HepG2 (cell line): Measurements from ENCODE around the gene NLRP6. TPM values are rescaled to one million over a fixed set of nuclear protein-coding genes. Genes with fewer than 3 reads are reported as not detected.

Experiments used
- DNMT3B ChIP-seq: conservative IDR thresholded peaks from 2 replicates; pipeline ENCODE4 v1.6.1; 2016; ENCODE audit warnings: missing biosample characterization, control low read depth
- GZF1 ChIP-seq: sonication (generic); formaldehyde crosslinking; IDR thresholded peaks from 2 replicates; pipeline ENCODE4 v1.5.1; 2020; ENCODE audit warnings: mild to moderate bottlenecking, missing genetic modification reagents
- IKZF1 ChIP-seq: fragments of 450-650 bp; IDR thresholded peaks from 2 replicates; pipeline ENCODE4 v1.7.1; 2016
- KLF13 ChIP-seq: sonication (generic); formaldehyde crosslinking; IDR thresholded peaks from 2 replicates; pipeline ENCODE4 v1.4.0; 2020; ENCODE audit warnings: mild to moderate bottlenecking, missing genetic modification reagents
- PRPF4 ChIP-seq: fragments of 200-400 bp; formaldehyde crosslinking; IDR thresholded peaks from 2 replicates; pipeline ENCODE4 v1.6.1; 2016; ENCODE audit warnings: low read length, low read depth; ENCODE audit not compliant: poor library complexity, severe bottlenecking
- RORA ChIP-seq: sonication (generic); formaldehyde crosslinking; IDR thresholded peaks from 2 replicates; pipeline ENCODE4 v1.5.0; 2020; ENCODE audit warnings: mild to moderate bottlenecking, missing genetic modification reagents, moderate library complexity
- RXRB ChIP-seq: IDR thresholded peaks from 2 replicates; pipeline ENCODE4 v1.6.1; 2016; ENCODE audit warnings: borderline replicate concordance, missing genetic modification reagents, missing compliant biosample characterization
- SIX1 ChIP-seq: sonication (generic); formaldehyde crosslinking; IDR thresholded peaks from 2 replicates; pipeline ENCODE4 v1.4.0; 2020; ENCODE audit warnings: missing genetic modification reagents, borderline replicate concordance
- TBL1XR1 ChIP-seq: fragments of 150-350 bp; IDR thresholded peaks from 2 replicates; pipeline ENCODE4 v1.6.1; 2014; ENCODE audit warnings: borderline replicate concordance, low read length; ENCODE audit not compliant: partially characterized antibody
- TEAD2 ChIP-seq: sonication (generic); formaldehyde crosslinking; IDR thresholded peaks from 2 replicates; pipeline ENCODE4 v1.9.0; 2021; ENCODE audit warnings: missing genetic modification reagents
- TEAD3 ChIP-seq: optimal IDR thresholded peaks from 2 replicates; pipeline ENCODE3; 2016; ENCODE audit warnings: borderline replicate concordance
- THYN1 ChIP-seq: sonication (generic); formaldehyde crosslinking; IDR thresholded peaks from 2 replicates; pipeline ENCODE4 v1.8.1; 2023; ENCODE audit warnings: low read depth, mild to moderate bottlenecking, moderate library complexity, missing genetic modification reagents, borderline replicate concordance
- ZFP36L1 ChIP-seq: sonication (generic); formaldehyde crosslinking; IDR thresholded peaks from 2 replicates; pipeline ENCODE4 v1.8.0; 2022; ENCODE audit warnings: mild to moderate bottlenecking, missing genetic modification reagents, moderate library complexity
- ZFP36L2 ChIP-seq: sonication (generic); formaldehyde crosslinking; IDR thresholded peaks from 2 replicates; pipeline ENCODE4 v1.4.0; 2020; ENCODE audit warnings: missing genetic modification reagents
- ZMYM2 ChIP-seq: sonication (generic); formaldehyde crosslinking; IDR thresholded peaks from 2 replicates; pipeline ENCODE4 v1.8.0; 2022; ENCODE audit warnings: mild to moderate bottlenecking, missing genetic modification reagents
- ZNF496 ChIP-seq: sonication (generic); formaldehyde crosslinking; IDR thresholded peaks from 2 replicates; pipeline ENCODE4 v1.8.1; 2023; ENCODE audit warnings: mild to moderate bottlenecking, moderate library complexity, missing genetic modification reagents; ENCODE audit not compliant: insufficient replicate concordance
- ZNF552 ChIP-seq: sonication (generic); formaldehyde crosslinking; IDR thresholded peaks from 2 replicates; pipeline ENCODE4 v1.9.0; 2022; ENCODE audit warnings: missing genetic modification reagents, mild to moderate bottlenecking, borderline replicate concordance
- ZNF644 ChIP-seq: IDR thresholded peaks from 2 replicates; pipeline ENCODE4 v1.6.1; 2016; ENCODE audit warnings: low read depth
- ZNF737 ChIP-seq: sonication (generic); formaldehyde crosslinking; IDR thresholded peaks from 2 replicates; pipeline ENCODE4 v1.5.0; 2020; ENCODE audit warnings: missing genetic modification reagents, mild to moderate bottlenecking, borderline replicate concordance
- ZNF839 ChIP-seq: sonication (generic); formaldehyde crosslinking; IDR thresholded peaks from 2 replicates; pipeline ENCODE4 v1.4.0; 2020; ENCODE audit warnings: missing genetic modification reagents, mild to moderate bottlenecking, borderline replicate concordance
- polyA plus RNA-seq, 8 experiments: library from polyadenylated mRNA; depleted of rRNA in 3 of 8; stranded (reverse) in 7 of 8; unstranded in 1 of 8; fragments of >200 nt; fragmentation: Illumina TruSeq in 4 of 8; extraction: Trizol in 4 of 8; gene quantifications; 2 replicates each; pipeline versions ENCODE4 v1.2.1 to v1.2.3, GENCODE V29; 2011 to 2016; ENCODE audit warnings: low read depth in 4 of 8, missing spikeins in 1 of 8, mixed read lengths in 1 of 8; ENCODE audit not compliant: insufficient read depth in 1 of 8
- total RNA-seq, 5 experiments: library from RNA; depleted of rRNA; stranded (reverse); fragments of >200 nt; fragmentation: Illumina TruSeq; extraction: Trizol; gene quantifications; 2 replicates each; pipeline ENCODE4 v1.2.3, GENCODE V29; 2016; ENCODE audit warnings: low read depth in 1 of 5
- TF ChIP-seq, protein P1 (sequence below): sonication (generic); formaldehyde crosslinking; IDR thresholded peaks from 2 replicates; pipeline ENCODE4 v1.4.0; 2020; ENCODE audit warnings: missing genetic modification reagents, mild to moderate bottlenecking, borderline replicate concordance
- TF ChIP-seq, protein P2 (sequence below): sonication (generic); formaldehyde crosslinking; IDR thresholded peaks from 2 replicates; pipeline ENCODE4 v1.5.0; 2020; ENCODE audit warnings: mild to moderate bottlenecking, missing genetic modification reagents, borderline replicate concordance
- TF ChIP-seq, protein P3 (sequence below): sonication (generic); formaldehyde crosslinking; IDR thresholded peaks from 2 replicates; pipeline ENCODE4 v1.4.0; 2020; ENCODE audit warnings: mild to moderate bottlenecking, low read depth, missing genetic modification reagents
- TF ChIP-seq, protein P4 (sequence below): sonication (generic); formaldehyde crosslinking; IDR thresholded peaks from 2 replicates; pipeline ENCODE4 v1.4.0; 2020; ENCODE audit warnings: low read depth, mild to moderate bottlenecking, missing genetic modification reagents
- TF ChIP-seq, protein P5 (sequence below): sonication (generic); formaldehyde crosslinking; IDR thresholded peaks from 2 replicates; pipeline ENCODE4 v1.8.0; 2022; ENCODE audit warnings: mild to moderate bottlenecking, missing genetic modification reagents, moderate library complexity

Gene NLRP6
- total and polyA plus RNA-seq, 2 of the 13 experiments (the other 11 are each of a cell fraction or from before 2014, with no cell fraction given), result not detected

DNA sequence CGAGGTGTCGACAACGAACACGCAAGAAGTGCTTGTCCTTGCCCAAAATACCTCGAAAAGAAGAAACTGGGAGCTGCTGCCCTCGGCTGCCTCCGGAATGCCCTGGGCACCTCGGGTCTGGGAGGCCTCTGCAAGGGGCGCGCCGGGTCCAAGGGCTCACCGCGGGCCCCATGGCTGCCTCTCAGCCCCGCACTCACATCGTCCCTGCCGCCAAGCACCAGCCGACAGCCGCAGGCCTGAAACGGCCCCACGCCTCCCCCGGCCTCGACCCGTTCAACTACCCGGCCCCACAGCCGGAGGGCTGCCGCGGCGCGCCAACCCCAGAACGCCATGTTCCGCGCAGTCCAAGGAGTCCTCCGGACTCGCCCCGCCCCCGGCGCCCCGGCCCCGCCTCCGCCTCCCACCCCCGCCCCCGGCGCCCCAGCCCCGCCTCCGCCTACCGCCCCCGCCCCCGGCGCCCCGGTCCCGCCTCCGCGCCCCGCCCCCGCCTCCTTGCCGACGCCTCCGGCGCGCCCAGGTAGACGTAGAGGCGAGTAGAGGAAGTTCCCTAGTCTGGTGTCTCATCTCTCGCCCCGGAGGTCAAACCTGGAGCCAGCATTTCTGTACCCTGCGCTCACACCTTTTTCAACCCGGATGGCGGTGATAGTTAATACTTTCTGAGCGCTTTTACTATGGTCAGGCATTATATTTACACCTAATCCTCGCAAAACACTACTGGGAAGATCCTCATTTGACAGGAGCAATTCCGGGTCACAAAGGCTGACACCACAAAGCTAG is 42.0 kb upstream of the NLRP6 start, which contains the start of gene SIRT3 (continued):
- TF ChIP-seq, protein P1, sequence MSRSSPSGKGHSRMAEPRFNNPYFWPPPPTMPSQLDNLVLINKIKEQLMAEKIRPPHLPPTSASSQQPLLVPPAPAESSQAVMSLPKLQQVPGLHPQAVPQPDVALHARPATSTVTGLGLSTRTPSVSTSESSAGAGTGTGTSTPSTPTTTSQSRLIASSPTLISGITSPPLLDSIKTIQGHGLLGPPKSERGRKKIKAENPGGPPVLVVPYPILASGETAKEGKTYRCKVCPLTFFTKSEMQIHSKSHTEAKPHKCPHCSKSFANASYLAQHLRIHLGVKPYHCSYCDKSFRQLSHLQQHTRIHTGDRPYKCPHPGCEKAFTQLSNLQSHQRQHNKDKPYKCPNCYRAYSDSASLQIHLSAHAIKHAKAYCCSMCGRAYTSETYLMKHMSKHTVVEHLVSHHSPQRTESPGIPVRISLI (CRISPR knock-in tag), result no peak
- TF ChIP-seq SIX1, result no peak
- no peak for TF ChIP-seq TEAD2
- TF ChIP-seq ZFP36L1, result peak; percentile 60; the same call in 1 of the 2 replicates
- TF ChIP-seq ZNF552, result no peak
- peak; percentile 28 for TF ChIP-seq TEAD3 (CRISPR knock-in tag)
- TF ChIP-seq THYN1 (CRISPR knock-in tag), result no peak
- no peak; the same call in none of the 2 replicates for TF ChIP-seq GZF1
- no peak for TF ChIP-seq ZNF496
- TF ChIP-seq, protein P2, sequence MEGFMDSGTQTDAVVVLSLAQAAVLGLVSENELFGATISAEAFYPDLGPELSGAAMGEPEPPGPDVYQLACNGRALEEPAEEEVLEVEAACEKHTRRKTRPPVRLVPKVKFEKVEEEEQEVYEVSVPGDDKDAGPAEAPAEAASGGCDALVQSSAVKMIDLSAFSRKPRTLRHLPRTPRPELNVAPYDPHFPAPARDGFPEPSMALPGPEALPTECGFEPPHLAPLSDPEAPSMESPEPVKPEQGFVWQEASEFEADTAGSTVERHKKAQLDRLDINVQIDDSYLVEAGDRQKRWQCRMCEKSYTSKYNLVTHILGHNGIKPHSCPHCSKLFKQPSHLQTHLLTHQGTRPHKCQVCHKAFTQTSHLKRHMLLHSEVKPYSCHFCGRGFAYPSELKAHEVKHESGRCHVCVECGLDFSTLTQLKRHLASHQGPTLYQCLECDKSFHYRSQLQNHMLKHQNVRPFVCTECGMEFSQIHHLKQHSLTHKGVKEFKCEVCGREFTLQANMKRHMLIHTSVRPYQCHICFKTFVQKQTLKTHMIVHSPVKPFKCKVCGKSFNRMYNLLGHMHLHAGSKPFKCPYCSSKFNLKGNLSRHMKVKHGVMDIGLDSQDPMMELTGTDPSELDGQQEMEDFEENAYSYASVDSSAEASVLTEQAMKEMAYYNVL (CRISPR knock-in tag), result 0 out of 2 replicates have a peak, but pooled peaks have one; percentile 10
- TF ChIP-seq, protein P3, sequence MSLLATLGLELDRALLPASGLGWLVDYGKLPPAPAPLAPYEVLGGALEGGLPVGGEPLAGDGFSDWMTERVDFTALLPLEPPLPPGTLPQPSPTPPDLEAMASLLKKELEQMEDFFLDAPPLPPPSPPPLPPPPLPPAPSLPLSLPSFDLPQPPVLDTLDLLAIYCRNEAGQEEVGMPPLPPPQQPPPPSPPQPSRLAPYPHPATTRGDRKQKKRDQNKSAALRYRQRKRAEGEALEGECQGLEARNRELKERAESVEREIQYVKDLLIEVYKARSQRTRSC (CRISPR knock-in tag), result no peak
- TF ChIP-seq ZFP36L2, result no peak
- no peak for TF ChIP-seq TBL1XR1
- TF ChIP-seq ZNF644 (CRISPR knock-in tag), result no peak
- TF ChIP-seq ZMYM2 (CRISPR knock-in tag), result no peak
- TF ChIP-seq, protein P4, sequence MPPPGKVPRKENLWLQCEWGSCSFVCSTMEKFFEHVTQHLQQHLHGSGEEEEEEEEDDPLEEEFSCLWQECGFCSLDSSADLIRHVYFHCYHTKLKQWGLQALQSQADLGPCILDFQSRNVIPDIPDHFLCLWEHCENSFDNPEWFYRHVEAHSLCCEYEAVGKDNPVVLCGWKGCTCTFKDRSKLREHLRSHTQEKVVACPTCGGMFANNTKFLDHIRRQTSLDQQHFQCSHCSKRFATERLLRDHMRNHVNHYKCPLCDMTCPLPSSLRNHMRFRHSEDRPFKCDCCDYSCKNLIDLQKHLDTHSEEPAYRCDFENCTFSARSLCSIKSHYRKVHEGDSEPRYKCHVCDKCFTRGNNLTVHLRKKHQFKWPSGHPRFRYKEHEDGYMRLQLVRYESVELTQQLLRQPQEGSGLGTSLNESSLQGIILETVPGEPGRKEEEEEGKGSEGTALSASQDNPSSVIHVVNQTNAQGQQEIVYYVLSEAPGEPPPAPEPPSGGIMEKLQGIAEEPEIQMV (CRISPR knock-in tag), result no peak
- no peak for TF ChIP-seq PRPF4
- TF ChIP-seq, protein P5, sequence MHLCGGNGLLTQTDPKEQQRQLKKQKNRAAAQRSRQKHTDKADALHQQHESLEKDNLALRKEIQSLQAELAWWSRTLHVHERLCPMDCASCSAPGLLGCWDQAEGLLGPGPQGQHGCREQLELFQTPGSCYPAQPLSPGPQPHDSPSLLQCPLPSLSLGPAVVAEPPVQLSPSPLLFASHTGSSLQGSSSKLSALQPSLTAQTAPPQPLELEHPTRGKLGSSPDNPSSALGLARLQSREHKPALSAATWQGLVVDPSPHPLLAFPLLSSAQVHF (CRISPR knock-in tag), result no peak; the same call in 1 of the 2 replicates
- TF ChIP-seq DNMT3B, result no peak
- TF ChIP-seq RORA (CRISPR knock-in tag), result no peak
- TF ChIP-seq ZNF737 (CRISPR knock-in tag), result no peak
- TF ChIP-seq ZNF839, result no peak
- TF ChIP-seq RXRB (CRISPR knock-in tag), result no peak
- TF ChIP-seq IKZF1, result no peak
- no peak for TF ChIP-seq KLF13 (CRISPR knock-in tag)
